HCEC 1CT (cell line): ENCODE data around the gene MYO1G.
A peak's percentile ranks its signal among the peaks of the same experiment; 100 is the strongest.
"Not testable (repeated sequence)": the region's sequence is repeated elsewhere in the genome, so short reads cannot be mapped to it uniquely, and the experiment has no call there.

Experiments used
- DNase-seq: peaks from one replicate; pipeline ENCODE4 v3.0.0-alpha.2; 2017

MYO1G gene

DNA sequence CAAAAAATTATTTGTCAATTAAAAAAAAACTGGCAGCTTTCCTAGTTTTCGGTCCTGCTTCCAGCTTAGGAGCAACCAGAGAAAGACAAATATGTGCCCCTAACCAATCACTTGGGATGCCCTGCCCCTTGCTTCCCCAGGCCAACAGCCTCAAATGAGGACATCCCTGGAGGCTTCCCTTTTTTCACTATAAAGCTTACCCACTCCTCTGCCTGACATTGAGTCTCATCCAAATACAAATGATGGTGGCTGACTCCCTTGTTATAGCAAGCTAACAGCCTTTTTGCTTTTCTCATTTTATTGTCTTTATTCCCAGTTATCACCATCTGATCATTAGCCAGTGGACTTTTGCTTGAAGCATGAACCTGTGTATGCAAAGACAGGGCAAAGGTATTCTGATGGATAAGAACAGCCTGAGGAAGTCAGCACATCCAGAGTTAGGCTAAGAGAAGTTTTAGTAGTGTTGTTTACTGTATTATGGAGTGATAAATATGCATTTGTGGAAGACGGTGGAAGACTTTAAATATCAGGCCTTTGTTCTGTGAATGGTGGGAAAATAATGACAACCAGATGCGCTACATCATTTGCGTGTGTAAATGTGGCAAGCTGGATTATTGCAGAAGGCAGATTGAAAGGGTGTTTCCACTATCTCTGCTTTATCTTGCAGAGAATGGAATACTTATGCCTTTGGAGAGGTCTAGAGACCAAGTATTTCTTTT, 19.5 kb upstream of the MYO1G start:
- DNase-seq, result no peak

DNA sequence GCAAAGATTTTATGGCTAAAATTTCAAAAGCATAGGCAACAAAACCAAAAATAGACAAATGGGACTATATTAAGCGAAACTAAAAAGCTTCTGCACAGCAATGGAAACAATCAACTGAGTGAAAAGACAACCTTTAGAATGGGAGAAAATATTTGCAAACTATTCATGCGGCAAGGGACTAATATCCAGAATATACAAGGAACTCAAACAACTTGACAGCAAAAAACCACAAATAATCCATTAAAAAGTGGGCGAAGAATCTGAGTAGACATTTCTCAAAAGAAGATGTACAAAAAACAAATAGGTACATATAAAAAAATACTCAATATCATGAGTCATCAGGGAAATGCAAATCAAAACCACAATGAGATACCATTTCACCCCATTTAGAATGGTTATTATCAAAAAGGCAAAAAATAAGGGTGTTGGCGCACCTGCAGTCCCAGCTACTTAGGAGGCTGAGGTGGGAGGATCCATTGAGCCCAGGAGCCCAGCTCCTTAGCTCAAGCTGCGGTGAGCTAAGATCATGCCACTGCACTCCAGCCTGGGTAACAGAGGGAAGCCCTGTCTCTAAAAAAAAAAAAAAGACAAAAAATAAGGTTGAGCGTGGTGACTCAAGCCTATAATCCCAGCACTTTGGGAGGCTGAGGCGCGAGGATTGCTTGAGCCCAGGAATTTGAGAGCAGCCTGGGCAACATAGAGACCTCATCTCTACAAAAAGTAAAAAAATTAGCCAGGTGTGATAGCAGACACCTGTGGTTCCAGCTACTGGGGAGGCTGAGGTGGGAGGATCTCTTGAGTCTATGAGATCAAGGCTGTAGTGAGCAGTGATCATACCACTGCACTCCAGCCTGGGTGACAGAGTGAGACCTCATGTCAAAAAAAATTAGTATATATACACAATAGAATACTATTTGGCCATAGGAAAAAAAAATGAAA, 17.0 kb upstream of the MYO1G start:
- DNase-seq, result no peak

DNA sequence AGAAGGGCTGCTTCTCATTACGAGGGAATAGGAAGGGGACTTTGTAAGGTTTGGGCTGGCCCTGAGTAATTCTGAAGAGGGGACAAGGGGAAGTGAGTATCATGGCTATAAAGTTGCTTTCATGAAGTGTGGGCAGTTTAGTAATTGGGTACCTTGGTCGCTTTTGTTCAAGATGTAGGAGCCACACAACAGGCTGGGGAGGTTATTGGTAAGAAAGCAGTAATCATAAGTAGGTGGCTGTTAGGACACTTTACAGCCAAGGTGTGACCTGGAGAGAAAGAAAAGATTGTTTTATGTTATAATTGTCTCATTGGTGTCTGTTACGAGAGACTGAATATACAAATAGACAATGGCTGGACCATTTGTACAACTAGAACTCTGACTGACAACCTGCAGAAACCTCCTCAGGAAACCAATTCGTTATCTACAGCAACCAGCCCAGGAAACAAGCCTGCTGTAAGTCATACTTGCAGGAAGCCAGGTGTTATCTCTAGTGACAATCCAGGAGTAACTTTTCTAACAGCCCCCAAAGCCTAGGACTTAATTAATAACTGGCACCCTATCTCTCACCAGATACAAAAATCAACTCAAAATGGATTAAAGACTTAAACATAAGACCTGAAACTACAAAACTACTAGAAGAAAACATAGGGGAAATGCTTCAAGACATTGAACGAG, 16.2 kb upstream of the MYO1G start:
- no peak for DNase-seq

DNA sequence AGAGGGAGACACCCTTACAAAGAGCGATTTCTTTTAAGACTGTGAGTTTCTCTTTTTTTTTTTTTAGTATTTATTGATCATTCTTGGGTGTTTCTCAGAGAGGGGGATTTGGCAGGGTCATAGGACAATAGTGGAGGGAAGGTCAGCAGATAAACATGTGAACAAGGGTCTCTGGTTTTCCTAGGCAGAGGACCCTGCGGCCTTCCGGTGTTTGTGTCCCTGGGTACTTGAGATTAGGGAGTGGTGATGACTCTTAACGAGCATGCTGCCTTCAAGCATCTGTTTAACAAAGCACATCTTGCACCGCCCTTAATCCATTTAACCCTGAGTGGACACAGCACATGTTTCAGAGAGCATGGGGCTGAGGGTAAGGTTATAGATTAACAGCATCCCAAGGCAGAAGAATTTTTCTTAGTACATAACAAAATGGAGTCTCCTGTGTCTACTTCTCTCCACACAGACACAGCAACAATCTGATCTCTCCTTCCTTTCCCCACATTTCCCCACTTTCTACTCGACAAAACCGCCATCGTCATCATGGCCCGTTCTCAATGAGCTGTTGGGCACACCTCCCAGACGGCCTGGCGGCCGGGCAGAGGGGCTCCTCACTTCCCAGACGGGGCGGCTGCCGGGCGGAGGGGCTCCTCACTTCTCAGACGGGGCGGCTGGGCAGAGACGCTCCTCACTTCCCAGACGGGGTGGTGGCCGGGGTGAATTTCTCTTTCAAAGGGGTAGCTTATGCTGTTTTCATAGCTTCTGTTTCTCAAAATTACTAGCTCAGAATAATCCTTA, 13.4 kb upstream of the MYO1G start:
- not testable (repeated sequence) for DNase-seq

DNA sequence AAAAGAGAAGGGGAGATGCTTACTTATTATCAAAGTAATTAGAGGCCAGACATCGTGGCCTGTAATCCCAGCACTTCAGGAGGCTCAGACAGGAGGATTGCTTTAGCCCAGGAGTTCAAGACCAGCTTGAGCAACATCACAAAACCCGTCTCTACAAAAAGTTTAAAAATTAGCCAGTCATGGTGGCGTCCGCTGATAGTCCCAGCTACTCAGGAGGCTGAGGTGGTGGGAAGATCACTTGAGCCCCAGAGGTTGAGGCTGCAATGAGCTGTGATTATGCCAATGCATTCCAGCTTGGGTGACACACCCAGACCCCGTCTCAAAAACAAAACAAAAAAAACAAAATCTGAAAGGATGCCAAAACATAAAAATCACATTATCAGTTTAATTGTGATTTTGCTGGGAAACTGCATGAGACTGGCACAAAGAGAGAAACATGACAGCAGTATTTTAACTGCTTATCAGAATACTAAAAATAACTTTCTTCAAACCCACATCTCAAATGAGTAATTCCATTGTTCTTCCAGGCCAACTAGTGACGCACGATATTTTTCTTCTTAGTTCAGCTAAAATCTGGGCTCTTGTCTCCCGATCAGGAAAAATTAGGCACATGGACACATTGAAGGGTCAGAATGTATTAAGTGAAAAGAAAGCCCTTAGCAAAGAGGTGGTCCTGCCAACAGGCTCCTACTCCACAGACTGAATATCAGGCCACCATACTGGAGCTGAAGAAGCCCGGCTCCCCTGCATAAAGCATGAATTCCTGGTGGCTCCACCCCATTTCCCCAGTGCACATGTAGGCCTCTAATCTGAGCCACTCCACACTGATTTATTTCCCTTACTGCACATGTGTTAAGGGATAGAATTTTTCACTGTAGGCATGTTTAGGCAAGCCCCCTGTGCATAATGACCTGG, 11.6 kb upstream of the MYO1G start:
- no peak for DNase-seq

DNA sequence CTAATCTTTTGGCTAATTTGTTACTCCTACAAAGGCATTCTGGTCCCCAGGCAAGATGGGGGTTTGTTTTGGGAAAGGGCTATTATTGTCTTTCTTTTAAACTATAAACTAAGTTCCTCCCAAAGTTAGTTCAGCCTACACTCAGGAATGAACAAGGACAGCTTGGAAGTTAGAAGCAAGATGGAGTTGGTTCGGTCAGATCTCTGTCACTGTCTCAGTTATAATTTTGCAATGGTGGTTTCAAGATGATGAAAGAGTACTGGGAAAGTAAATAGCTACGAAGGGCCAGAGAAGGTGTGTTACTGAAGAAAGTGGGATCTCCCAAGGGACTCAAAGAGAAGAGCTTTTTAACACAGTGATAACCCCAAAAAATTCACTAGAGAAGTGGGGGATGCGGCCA, 10.3 kb upstream of the MYO1G start:
- DNase-seq, result no peak

DNA sequence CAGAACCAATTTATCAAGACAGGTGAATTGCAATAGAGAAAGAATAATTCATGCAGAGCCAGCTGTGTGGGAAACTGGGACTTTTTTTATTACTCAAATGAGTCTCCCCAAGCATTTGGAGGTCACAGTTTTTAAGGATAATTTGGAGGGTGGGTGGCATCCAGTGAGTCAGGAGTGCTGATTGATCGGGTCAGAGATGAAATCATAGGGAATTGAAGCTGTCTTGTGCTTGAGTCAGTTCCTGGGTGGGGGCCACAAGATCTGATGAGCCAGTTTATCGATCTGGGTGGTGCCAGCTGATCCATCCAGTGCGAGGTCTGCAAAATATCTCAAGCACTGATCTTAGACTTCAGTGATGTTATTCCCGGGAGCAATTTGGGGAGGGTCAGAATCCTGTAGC, 9.9 kb upstream of the MYO1G start:
- no peak for DNase-seq

DNA sequence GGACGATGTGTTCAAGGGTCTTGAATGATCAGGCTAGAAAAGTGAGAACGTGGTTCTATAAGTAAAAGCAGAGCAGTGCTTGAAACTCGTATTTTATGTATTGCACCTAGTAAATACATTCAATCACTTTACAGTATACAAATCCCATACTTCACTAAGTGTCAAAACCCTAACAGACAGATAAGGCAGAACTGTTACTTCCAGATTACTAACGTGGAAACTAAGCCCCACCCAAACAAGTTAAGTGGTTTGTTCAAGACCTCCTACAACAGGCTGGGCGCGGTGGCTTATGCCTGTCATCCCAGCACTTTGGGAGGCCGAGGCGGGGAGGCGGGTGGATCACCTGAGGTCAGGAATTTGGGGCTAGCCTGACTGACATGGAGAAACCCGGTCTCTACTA, 9.2 kb upstream of the MYO1G start:
- DNase-seq, result no peak

DNA sequence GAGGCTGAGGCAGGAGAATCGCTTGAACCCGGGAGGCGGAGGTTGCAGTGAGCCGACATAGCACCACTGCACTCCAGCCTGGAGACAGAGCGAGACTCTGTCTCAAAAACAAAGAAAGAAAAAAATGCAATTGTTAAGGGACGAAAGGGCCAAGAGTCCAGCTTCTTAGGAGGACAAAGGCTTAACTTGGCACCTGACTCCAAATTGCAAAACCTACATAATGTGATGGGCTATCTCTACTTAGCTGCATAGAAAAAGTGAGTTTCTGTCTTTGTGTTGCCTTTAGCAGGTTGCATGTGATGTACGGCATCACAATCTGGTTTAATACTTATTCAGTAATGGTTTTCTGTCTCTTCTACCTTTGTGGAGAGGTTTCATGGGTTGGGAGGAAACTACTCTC, 8.6 kb upstream of the MYO1G start:
- no peak for DNase-seq

DNA sequence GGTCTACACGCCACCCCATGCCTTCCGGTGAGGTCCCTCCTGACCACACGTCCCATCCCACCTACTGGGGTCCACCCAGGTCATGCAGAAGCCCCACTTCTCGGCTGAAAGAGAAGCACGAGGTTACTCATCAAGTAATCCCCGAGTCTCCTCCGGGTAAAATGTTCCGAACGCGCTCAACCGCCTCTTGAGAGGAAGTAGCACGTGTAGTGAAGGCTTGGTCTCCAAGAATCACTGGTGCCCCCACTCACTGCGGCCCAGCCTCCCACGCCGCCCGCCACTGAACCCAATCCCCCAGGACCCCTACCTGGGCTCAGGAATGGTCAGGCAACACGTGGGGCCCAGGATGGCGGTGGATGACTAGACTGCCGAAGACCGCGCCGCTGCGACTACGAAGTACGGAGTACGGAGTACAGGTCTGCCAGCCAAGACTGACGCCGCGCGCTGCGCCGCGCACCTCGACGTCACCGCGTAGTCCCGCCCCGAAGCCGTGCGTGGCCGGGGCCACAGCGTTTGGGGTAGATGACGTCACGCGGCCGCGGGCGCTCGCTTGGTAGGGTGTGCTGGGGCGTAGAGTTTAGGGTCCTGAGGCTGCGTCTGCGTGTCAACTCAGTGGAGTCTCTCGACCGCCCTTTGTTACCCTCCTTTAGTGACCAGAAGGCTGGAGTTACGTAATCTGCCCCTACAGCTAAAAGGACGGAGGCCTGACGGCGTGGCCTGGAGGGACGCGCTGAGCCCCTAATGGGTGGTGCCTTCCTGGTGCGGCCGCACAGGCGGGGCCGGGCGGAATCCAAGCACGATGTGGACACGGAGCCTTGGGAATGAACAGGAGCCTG, 7.6 kb upstream of the MYO1G start:
- DNase-seq, result peak; percentile 95

DNA sequence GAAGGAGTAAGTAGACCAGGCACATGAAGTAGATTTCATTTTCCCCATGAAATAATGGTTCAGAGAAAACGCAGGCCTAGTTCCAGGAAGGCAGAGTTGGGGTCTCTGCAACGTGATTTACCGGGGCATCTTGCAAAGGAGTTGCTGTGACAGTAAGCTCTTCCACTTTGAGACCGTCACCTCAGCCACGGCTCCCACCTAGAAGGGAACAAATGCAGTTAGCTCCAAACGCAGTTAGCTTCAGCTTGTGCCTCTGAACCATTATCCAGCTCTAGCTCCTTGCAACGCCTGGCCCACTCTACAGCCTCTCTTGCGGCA, 7.0 kb upstream of the MYO1G start:
- DNase-seq, result no peak

DNA sequence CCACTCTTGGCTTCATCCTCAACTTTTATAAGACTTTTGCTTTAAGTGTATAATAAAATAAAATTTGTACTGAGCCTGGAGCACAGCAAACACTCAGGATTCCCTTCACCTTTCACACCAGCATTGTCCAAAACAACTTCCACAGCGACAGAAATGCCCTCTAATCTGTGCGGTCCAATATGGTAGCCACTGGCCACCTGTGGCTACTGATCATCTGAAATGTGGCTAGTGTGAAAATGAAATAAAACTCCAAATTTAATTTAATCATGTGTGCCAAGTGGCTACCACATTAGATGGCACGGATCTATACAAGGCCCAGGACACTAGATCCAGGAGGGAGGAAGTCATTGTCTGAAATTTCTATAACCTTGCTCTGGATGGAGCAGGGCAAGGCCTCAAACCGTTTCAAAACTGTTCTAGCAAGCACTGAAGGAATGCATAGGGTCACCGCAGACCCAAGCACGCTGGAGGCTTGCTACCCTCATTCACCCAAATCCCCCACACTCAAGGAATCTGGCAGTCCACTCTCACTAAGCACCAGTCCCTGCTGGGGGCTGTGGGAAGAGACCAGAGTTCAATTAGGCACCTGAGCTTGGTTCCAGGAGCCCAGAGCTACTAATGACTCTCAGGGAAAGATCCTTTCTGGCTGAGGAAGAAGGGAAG, 6.3 kb upstream of the MYO1G start:
- DNase-seq, result no peak

DNA sequence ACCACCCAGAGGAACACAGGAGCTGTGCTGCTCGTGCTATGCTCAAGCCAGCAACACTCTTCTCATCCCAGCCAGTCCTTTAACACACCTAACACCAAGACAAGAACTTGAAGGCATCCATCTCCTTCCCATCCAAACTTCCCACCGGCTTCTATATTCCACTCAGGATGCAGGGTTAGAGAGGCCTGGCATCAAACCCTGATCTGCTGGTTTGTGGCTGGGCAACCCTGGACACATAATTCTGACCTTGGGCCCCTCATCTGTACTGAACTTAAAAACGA, 5.6 kb upstream of the MYO1G start:
- no peak for DNase-seq

DNA sequence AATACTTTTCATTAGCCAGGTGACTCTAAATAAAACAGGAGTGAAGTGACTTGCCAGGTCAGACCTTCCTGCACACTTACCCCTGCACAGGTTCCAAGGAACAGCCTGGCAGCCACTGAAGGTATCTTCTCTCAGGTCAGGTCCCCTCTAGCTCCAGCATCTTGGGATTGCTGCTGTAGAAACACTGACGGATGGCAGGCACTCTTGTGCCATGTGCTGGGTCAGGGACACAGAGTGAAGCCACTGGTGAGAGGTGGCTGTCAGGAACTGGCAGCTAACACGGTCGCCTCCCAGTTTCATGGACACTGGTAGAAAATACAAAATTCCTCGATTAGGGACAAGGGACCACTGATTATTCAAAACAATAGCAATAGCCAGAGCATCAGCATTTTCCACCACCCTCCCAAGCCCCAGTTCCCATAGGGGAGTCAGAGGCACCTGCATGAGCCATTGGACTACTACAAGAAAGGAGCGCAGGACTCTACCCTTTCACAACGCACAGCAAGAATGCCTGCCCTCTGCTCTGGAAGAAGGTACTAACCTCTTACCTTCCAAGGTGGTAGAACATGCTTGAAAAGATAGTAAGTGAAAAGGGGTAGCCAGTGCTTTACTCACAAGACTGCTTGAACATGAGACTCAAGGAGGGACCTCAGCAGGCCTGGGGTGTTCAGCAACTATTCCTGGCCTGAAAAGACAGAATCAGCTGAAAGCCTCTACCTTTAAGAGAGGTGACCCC, 5.1 kb upstream of the MYO1G start:
- no peak for DNase-seq

DNA sequence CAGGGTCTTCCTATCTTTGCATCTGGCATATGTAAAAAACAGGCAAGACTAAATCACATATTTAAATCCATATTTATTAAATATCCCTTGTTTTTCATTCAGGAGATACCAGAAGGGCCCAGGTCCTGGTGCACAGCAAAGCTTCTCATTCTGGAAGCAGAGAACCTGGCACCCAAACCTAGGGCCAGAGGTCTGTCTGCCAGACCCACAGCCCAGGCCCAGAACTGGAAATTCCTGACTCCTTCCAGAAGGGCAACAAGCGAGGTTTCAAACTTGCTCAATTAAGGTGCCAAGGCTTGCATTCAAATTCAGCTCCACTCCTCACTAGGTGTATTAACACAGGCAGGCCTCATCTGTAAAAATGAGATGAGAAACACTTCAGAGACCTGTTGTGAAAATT, 4.2 kb upstream of the MYO1G start:
- no peak for DNase-seq

DNA sequence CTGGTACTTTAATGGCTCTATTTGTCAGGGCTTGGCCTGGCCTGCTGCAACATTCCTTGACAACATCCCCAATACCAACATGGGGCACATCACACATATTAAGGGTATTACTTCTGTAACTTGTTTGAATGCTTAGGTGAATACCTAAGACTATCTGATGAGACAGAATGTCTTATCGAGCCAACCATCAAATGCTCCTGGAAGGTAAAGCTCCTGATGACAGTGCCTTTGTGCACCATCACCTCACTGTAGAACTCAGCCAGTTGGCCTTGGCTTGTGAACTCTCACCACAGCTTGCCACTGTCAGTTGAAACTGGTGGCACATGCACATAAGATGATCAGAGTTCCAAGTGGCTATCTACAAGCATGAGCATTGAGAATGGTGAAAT, 3.7 kb upstream of the MYO1G start:
- no peak for DNase-seq

DNA sequence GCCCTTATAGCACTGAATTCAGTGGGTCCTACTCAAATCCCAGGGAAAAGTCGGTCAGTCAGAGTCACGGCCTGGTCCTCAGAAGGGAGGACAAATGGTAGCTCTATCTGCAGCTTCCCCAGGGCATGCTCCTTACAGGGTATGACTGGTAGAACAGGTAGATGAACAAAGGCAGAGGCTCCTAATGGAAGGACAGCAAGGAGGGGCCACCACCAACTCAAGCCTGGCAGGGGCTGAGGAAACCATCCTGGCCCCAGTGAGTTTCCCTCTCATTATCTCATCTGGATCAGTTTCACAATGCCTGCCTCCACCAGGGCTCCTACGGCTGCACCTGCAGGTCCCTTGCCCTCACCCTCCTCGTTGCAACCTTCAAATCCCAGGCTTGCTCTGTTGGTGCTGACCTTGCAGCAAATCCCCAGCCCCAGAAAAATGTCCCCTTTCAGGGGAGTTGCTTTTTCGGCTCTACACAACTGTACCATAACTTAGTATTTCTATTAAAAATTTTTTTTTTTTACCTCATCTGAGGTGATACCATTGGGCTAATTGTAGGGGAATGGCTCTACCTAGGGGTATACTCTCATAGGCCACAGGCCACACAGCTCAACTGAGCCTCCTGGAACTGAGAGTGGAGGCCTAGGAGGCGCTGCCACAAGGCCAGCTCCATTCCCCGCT, 2.4 kb upstream of the MYO1G start:
- DNase-seq, result no peak

DNA sequence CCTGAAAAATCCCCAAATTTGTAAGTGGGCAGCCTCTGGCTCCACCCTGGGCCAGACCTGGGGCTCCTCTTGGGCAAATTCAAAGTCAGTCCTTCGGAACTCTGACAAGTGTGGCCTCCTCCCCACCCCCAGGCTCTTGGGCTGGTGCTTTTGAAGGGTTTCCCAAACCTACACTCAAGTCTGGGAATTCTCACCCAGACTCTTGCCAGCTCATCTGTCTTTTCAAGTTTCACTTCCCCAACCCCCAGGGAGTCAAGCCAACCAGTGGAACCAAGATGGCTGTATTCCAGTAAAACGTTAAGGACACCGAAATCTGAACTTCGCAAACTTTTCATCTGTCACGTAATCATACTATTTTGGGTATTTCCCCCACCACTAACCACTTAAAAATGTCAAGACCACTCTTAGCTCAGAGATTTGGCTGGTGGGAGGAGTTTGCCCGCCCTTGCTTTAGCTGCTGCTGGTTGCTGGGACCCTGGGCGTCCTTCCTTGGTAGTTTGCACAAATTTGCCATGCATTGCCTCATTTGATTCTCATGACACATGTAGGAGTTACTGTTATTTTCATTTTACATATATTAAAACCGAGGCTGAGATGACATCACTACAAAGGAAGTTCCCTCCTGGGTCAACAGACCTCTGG, 1.7 kb upstream of the MYO1G start:
- peak; percentile 23 for DNase-seq
